LHCN-M2 (cell line): ENCODE measurements around the gene HIVEP2. TPM values are rescaled to one million over a fixed set of nuclear protein-coding genes. Genes with fewer than 3 reads are reported as not detected.
A peak's percentile ranks its signal among the peaks of the same experiment; 100 is the strongest.

Experiments used
- DNase-seq: peaks from one replicate; pipeline ENCODE4 v3.0.0-alpha.2; 2012; ENCODE audit warnings: low read depth
- total RNA-seq: library from RNA; depleted of rRNA; stranded (reverse); fragments of >200 nt; gene quantifications from 2 replicates; pipeline ENCODE4 v1.2.3, GENCODE V29; 2014

The HIVEP2 gene
- total RNA-seq, 1 experiment from 2014 or later: 15.1 TPM

GRCh38 chr6:142744836-142745235 lies 200.1 kb downstream of the HIVEP2 start:
- DNase-seq: peak; percentile 78

- DNase-seq: peak; percentile 75
These were observed 204.5 kb downstream of the HIVEP2 start for GRCh38 chr6:142740449-142740848.

DNA sequence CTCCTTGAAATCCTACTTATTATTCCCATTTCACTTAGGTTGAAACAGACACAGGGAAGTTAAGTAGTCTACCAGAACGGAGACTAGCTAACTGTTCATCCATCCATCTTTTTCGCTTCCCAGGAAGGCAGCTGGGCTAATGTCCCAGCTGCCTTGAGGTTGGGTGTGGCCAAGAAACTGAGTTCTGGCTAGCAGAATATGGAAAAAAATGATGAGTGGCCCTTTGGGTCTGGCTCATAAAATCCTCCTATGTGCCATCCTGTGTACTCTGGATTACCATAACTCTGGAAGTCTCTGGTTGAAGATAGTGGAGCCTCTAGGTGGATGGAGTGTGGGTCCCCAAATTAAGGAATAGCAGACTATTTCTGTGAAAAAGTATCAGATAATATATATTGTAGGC lies 206.2 kb downstream of the HIVEP2 start:
- DNase-seq: no peak

GRCh38 chr6:142738035-142738396 lies 207.0 kb downstream of the HIVEP2 start:
- DNase-seq: no peak

GRCh38 chr6:142737368-142738034 lies 207.5 kb downstream of the HIVEP2 start:
- no peak for DNase-seq

DNA sequence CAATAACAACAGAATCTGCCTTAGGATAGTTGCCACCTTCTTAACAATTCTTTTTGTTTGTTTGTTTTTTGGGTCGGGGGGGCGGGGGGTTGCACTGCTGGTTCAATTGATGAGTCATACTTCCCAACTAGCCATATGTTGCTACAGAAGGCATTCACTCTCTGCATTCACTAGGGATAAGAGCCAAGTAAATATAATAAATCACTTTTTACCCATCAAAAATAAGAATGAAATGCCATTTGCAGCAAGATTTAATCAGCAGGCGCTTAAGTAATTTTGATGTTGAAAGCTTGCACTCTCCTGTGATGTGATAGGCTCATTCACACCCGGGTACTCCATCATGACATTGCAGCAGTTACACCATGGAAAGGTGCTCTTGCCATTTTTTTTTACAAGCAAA lies 209.8 kb downstream of the HIVEP2 start:
- DNase-seq: peak; percentile 32

- no peak for DNase-seq
These were observed 212.2 kb downstream of the HIVEP2 start for GRCh38 chr6:142732790-142733189.

GRCh38 chr6:142731611-142732010 lies 213.4 kb downstream of the HIVEP2 start:
- no peak for DNase-seq

DNA sequence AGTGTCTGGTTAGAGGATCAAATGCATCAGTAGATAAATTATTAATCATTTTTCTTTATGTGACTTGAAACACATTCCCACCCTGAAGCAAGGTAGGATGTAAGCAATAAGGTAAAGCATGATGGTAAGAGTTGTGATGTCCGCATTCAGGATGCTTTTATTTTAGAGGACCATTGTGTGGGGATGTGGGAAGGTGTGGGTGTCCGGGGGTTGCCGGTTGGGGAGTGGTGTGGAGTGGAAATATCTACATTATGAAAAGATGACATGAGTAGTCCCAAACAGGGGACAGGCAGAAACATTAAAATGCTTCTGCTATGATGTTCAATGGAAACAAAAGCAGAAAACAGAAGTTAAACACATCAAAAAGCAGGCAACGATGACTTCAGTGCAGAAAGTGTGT lies 215.4 kb downstream of the HIVEP2 start:
- no peak for DNase-seq

DNA sequence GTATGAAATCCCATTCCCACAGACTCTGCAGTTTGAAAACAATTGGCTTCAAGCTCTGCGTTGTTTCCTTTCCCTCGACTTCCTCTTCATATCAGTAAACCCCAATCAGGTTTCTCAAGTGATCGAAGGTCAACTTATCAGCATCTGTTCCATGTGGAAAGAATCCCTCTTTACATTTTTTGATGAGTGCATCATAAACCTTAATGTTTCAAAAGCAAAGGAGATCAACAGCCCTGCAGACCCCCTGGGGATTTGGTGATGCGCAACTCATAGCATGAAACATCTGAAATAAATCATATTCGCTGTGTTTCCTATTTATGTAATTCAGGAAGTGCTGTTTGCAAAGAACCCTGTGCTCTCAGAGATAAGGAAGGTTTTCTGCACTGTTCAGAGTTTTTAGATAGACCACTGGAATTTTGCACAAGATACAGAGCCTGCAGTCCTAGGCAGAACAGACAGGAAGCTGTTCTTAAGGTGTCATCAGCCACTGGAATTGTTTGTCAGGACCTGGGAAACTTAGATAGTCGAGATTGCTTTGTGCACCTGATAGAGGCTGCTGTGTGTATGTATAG lies 216.0 kb downstream of the HIVEP2 start:
- peak; percentile 51 for DNase-seq

DNA sequence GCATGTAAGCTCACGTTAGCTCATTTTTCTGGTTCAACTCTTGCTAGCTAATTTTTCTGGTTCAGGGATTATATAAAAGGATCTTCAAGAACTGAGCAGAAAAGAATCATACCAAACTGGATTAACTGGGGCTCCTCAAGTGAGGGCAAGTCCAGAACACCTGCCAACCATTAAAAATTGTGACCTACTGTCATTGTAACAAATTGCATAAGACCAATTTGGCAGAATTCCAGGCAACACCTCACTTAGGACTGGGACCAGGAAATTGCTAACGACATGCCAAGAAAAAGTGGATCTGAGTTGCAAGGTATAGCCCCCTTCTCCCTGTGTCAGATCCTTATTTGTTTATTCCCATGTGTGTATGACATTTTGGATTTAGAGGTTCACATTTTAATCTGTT lies 216.6 kb downstream of the HIVEP2 start:
- no peak for DNase-seq

DNA sequence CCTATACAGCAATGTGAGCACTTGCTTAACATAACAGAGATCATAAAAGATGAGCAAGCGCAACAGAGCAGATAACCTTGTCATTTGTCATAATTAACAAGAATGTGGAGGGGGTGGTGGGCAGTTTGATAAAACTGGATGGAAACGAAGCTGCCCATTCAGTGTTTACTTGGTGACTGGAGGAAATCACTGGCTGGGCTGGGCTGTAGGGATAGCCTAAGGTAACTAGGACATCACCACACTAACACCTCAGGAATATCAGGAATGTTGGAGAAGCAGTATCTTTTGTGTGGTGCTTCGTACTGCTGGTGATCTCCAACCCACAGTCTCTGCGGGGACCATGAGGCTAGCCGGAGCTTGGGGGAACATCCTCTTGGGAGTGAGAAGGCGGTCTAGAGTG lies 218.4 kb downstream of the HIVEP2 start:
- DNase-seq: no peak

DNA sequence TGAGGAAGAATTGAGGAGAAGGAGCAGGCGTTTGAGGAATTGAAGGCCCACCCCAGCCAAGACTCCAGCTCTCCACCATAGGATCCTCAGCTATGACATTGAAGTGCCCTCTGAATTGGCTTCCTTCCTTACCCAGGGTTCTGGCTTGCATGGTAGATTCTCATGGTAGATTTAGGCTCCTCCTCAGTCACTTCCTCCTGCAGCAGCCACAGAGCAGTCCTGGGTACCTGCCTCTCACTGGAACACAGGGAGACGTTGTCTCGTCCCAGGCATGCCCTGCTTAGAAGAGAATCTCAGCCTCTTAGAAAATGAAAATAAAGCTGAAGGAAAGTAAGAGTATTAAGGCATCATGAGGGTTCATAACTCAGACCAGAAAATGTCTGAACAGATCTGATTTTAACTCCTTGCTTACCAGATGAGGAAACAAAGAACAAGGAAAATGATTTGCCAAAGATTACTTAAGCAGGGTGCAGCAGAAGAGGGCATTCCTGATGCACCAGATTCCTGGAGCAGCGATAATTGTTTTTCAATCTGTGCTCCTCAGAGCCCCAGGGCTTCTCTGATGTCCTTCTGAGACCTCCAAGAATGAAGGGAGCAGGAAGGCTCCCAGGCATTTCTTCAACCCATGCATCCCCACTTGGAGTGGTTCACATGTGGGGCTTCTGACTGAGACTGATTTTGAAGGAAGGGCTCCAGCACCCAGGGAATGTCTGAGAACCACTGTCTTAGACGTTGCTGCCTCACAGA lies 219.8 kb downstream of the HIVEP2 start:
- DNase-seq: no peak

DNA sequence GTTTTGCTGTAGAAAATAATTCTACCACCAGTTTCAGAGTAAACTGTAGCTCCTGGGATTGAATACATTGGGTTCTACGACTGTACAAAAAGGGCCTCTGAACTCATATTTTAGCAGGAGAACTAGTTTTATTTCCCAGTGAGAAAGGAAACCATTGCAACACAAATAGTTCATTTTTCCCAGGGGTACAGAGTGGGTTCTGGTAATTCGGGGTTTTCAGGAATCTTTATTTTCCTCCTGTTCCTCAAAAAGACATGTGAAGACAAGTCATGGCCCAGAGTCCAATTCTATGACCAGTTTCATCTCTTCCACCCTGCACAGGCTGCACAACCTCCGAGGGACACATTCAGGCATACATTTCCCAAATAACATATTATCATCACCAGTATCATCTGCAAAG lies 222.1 kb downstream of the HIVEP2 start:
- DNase-seq: no peak

DNA sequence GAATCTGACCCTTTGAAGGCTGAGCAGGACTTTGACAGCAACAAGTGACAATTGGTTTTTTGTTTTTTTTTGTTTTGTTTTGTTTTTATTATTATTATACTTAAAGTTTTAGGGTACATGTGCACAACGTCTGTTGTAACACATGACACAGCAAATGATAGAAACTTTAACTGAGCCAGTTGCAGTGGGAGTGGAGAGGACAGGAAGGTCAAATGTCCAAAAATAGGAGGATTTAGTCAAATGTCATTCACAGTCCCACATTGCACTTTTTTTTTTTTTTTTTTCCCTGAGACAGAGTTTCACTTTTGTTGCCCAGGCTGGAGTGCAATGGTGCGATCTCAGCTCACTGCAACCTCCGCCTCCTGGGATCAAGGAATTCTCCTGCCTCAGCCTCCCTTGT lies 223.0 kb downstream of the HIVEP2 start:
- no peak for DNase-seq

DNA sequence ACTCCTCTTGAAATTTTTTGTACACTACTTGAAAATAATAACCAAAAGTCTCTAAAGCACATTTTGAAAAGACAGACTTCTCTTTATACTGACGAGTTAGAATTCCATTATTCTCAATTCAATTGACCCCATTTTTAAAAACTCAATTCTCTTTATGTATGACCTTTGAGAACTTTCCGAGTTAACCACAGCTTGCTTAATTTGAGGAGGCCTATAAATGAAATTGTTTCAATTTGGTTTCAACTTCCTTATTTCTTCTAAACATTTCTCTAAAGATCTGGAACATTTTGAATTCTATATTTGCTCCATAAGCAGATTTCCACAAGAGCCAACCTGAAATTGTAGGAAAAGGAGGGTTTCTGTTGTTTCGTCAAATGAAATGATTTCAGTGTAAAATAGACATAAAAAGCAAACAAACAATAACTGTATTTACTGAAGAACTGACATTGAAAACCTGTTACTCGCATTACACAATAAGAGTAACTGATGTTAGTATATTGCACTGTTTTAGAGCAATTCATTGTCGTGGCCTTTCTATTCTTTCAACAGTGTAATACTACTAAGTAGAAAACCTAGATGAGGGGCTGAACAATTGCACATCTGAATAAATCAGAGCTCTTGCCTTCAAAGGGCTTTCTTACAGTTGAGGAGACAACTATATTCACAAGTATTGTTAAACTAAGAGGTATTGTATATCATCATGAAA lies 223.6 kb downstream of the HIVEP2 start:
- no peak for DNase-seq

DNA sequence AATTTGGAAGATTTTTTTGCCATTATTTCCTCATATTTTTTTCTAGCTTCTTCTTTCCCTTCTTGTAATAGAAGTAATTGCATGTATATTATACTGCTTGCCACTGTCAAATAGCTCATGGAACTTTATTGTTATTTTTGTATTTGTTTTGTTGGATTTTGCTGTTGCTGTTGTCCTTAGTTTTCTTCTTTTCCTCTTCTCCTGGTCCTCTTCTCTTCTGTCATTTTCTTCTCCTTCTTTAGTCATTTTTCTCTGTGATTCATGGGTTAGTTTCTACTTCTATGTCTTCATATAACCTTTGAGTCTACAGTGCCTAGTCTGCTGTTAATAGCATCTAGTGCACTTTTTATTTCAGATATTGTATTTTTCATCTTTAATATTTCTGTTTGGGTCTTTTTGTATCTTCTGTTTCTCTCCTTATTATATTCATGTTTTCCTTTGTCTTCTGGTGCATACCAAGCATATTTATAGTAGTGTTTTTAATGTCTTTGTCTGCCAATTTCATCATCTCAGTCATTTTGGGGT lies 226.2 kb downstream of the HIVEP2 start:
- no peak for DNase-seq

DNA sequence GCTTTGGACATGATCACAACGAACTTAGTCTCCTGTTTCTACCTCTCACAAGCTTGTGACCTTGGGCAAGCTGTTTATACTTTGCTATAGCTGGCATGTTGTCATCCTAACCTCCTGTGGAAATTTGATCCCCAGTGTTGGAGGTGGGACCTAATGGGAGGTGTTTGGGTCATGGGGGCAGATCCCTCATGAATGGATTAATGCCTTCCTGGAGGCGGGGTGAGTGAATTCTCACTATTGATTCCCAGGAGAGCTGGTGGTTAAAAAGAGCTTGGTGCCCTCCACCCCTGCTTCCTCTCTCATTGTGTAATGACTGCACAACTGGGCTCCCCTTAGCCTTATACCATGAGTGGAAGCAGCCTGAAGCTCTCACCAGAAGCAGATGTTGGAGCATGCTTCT lies 228.9 kb downstream of the HIVEP2 start:
- DNase-seq: peak; percentile 15

DNA sequence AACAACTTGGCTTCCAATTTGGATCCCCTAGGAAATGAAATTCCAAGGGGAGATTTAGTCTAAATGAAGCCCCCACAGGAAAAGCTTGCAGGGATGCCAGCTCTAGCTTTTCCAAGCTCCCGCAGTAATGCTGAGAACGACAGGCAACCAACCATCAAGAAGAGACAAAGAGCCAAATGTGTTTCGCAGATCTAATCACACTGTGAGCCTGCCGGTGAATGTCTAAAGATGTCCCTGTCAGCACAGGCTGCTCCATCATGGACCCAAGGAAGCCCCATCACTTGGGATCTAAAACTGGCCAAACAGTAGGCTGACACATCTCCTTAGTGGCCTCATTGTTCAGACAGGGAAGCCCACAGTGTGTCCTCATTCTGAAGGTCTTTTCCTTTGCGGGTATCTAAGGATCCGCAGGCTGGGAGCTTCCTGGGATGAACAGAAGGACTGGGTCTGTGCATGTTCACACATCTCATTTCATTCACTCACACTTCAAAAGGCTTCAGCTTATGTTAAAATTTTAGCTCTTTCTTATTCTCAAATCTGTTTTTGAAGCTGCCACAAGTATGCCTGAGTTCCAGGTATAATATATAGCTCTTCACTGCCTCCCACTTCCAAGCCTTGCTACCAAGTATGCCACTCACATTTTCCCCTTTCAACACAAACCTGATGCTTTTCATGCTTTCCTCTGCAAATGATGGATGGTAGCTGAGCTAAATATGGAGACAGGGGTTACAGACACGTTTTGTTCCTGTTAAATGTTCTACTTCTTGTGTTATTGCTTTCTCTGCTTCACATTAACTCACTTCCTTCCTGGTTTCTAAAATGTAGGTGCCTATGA lies 229.8 kb downstream of the HIVEP2 start:
- DNase-seq: no peak

GRCh38 chr6:142713959-142714358 lies 231.0 kb downstream of the HIVEP2 start:
- no peak for DNase-seq

- no peak for DNase-seq
These were observed 232.7 kb downstream of the HIVEP2 start for GRCh38 chr6:142712231-142712630.
